ENCODE measurements around the gene COL4A2.

COL4A2 gene

DNA sequence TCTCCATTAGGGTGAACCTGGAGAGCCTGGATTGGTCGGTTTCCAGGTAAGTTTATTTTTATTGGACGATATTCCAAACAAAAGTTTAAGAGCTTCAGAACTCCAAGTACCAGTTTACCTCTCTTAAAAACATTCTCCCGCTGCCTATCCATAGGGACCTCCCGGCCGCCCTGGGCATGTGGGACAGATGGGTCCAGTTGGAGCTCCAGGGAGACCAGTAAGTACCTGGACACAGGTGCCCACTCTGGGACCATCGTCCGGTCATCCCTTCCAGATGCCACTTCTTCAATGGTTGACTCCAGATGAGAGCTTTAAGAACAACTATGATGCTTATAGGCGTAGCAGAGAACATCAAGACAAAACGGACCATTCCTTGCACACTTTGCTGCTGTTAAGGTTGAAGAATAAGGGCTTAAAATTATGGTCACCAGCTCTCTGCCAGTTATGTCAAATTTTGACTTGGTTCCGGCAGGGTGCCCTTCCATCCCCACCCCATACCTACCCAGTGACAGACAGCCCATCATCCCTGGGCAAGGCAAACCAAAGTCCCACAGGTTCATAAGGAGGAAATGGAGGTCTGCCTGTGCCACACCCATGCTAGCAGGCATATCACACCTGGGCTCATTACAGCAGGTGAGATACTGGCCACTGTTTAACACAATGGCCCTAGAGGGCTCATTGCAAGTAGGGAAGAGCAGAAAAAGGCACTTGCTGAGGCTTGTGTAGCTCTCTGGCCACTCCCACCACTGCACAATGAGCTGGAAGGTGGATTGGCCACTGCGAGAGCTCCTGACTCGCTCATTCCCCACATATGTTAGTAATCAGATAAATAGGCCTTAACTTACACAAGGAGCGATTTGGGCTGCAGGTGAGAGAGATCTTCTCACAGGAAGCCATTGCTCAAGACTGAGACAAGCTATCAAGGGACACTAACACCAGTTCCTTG lies 123.6 kb downstream of the COL4A2 start:
- H3K4me2 ChIP-seq: no peak overlapping the region
- no peak for TF ChIP-seq Cebpa-rat (IDR thresholded peaks at IDR 0.05)
- H3K4me3 ChIP-seq: no peak overlapping the region
- no peak overlapping the region for H3K27ac ChIP-seq
- no peaks in the 10 kb centered on the region for H3K9me3 ChIP-seq (replicated peaks in 1 of 11)
- H3K9ac ChIP-seq: no peak overlapping the region
- peaks cover 0 to 28% (median 0%) of the 10 kb centered on the region in 11 experiments; a peak in 3 of 22 replicates for H4K20me1 ChIP-seq
- H3K27me3 ChIP-seq: peaks cover 0 to 69% (median 0%) of the 10 kb centered on the region in 11 experiments; a peak in 10 of 22 replicates
- H3K4me1 ChIP-seq: no peaks in the 10 kb centered on the region
- no peaks in the 10 kb centered on the region for H3K36me3 ChIP-seq

GRCh38 chr13:110431425-110432294 lies 124.6 kb downstream of the COL4A2 start:
- Histone ChIP-seq H3K4me3 (no peak overlapping the region), H3K9me3 (replicated peaks in 1 of 11) (no peaks in the 10 kb centered on the region), H3K27ac (no peak overlapping the region), H3K4me1 (no peaks in the 10 kb centered on the region), H3K27me3 (peaks cover 0 to 61% (median 0%) of the 10 kb centered on the region in 11 experiments; a peak in 9 of 22 replicates), H3K36me3 (no peaks in the 10 kb centered on the region), H3K4me2 (no peak overlapping the region), H3K9ac (no peak overlapping the region), H4K20me1 (peaks cover 0 to 24% (median 0%) of the 10 kb centered on the region in 11 experiments; a peak in 2 of 22 replicates)
- no peak for TF ChIP-seq Cebpa-rat (IDR thresholded peaks at IDR 0.05)

GRCh38 chr13:110432522-110432921 lies 125.4 kb downstream of the COL4A2 start:
- Histone ChIP-seq H3K27me3 (peaks cover 0 to 58% (median 0%) of the 10 kb centered on the region in 11 experiments; a peak in 9 of 22 replicates), H3K4me3 (no peak overlapping the region), H3K9me3 (replicated peaks in 1 of 11) (no peaks in the 10 kb centered on the region), H3K4me1 (no peaks in the 10 kb centered on the region), H3K9ac (no peak overlapping the region), H3K27ac (no peak overlapping the region), H4K20me1 (peaks cover 0 to 19% (median 0%) of the 10 kb centered on the region in 11 experiments; a peak in 2 of 22 replicates), H3K36me3 (no peaks in the 10 kb centered on the region), H3K4me2 (no peak overlapping the region)
- no peak for TF ChIP-seq Cebpa-rat (IDR thresholded peaks at IDR 0.05)

DNA sequence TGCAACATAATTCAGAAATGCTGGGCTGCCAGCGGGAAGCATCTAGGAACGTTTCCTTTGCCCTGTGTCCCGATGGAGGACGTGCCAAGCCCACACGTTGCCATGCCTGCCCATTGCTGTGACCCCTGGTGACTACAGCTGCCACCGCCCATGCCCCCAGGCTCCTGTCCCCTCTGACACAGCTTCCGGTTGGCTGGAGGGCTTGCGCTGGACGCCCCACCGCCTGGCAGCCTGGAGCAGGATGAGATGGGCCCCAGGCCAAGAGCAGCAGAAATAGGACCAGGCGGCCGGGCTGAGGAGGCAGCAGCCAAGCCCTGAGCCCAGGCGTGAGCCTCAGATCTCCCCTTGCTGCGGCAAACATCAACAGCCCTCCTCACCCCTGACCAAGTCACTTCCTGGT lies 125.9 kb downstream of the COL4A2 start:
- H3K27ac ChIP-seq: no peak overlapping the region
- H3K27me3 ChIP-seq: peaks cover 0 to 58% (median 0%) of the 10 kb centered on the region in 11 experiments; a peak in 8 of 22 replicates
- no peak for TF ChIP-seq Cebpa-rat (IDR thresholded peaks at IDR 0.05)
- no peaks in the 10 kb centered on the region for H3K4me1 ChIP-seq
- H3K9me3 ChIP-seq (replicated peaks in 1 of 11): peaks cover 0 to 2% (median 0%) of the 10 kb centered on the region in 11 experiments; a peak in 3 of 22 replicates
- no peak overlapping the region for H3K4me3 ChIP-seq
- H3K4me2 ChIP-seq: no peak overlapping the region
- H3K9ac ChIP-seq: no peak overlapping the region
- peaks cover 0 to 19% (median 0%) of the 10 kb centered on the region in 11 experiments; a peak in 2 of 22 replicates for H4K20me1 ChIP-seq
- H3K36me3 ChIP-seq: no peaks in the 10 kb centered on the region

- Histone ChIP-seq H3K4me2 (no peak overlapping the region), H4K20me1 (peaks cover 0 to 15% (median 0%) of the 10 kb centered on the region in 11 experiments; a peak in 1 of 22 replicates), H3K9me3 (replicated peaks in 1 of 11) (peaks cover 0 to 12% (median 0%) of the 10 kb centered on the region in 11 experiments; a peak in 5 of 22 replicates), H3K9ac (no peak overlapping the region), H3K27ac (no peak overlapping the region), H3K27me3 (peaks cover 0 to 44% (median 0%) of the 10 kb centered on the region in 11 experiments; a peak in 7 of 22 replicates), H3K36me3 (no peaks in the 10 kb centered on the region), H3K4me1 (no peaks in the 10 kb centered on the region), H3K4me3 (no peak overlapping the region)
- TF ChIP-seq Cebpa-rat (IDR thresholded peaks at IDR 0.05): no peak
These were observed 127.5 kb downstream of the COL4A2 start for GRCh38 chr13:110434629-110435028.

- Histone ChIP-seq H3K9me3 (replicated peaks in 1 of 11) (peaks cover 0 to 12% (median 0%) of the 10 kb centered on the region in 11 experiments; a peak in 5 of 22 replicates), H3K4me1 (no peaks in the 10 kb centered on the region), H3K9ac (no peak overlapping the region), H3K4me3 (no peak overlapping the region), H3K36me3 (no peaks in the 10 kb centered on the region), H4K20me1 (peaks cover 0 to 15% (median 0%) of the 10 kb centered on the region in 11 experiments; a peak in 1 of 22 replicates), H3K27me3 (peaks cover 0 to 42% (median 0%) of the 10 kb centered on the region in 11 experiments; a peak in 7 of 22 replicates), H3K4me2 (no peak overlapping the region), H3K27ac (no peak overlapping the region)
- TF ChIP-seq Cebpa-rat (IDR thresholded peaks at IDR 0.05): no peak
These were observed 128.2 kb downstream of the COL4A2 start for GRCh38 chr13:110435331-110435730.

- Histone ChIP-seq H3K27ac (no peak overlapping the region), H3K4me1 (no peaks in the 10 kb centered on the region), H3K9me3 (replicated peaks in 1 of 11) (peaks cover 0 to 12% (median 0%) of the 10 kb centered on the region in 11 experiments; a peak in 5 of 22 replicates), H3K9ac (no peak overlapping the region), H3K4me3 (no peak overlapping the region), H4K20me1 (peaks cover 0 to 14% (median 0%) of the 10 kb centered on the region in 11 experiments; a peak in 1 of 22 replicates), H3K27me3 (peaks cover 0 to 40% (median 0%) of the 10 kb centered on the region in 11 experiments; a peak in 7 of 22 replicates), H3K4me2 (no peak overlapping the region), H3K36me3 (no peaks in the 10 kb centered on the region)
- TF ChIP-seq Cebpa-rat (IDR thresholded peaks at IDR 0.05): no peak
These were observed 129.2 kb downstream of the COL4A2 start for GRCh38 chr13:110436276-110436675.

DNA sequence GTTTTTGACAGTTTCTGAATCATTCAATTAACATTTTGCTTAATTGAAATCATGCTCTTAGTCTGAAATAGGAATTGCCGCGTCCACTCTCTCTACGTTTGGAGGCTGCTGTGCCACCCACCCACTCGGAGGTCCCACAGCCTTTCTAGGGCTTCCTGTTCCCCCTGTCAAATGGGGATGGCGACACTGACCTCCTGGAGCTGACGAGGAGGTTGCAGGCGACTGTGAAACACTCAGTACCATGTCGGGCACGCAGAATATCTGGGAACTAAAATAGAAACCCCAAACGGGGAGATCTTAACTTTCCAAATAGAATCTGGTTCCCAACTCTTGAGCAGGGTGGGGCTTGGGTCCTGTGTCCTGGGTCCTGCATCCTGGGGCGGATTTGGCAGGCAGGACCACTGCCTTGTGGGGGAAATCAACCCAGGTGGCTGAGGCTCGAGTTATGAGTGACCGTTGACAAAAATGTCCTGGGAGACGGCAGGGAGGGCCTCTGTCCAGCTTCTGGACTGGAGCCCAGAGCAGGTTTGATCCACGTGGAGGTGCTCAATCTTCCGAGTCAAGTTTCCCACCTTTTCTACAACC lies 129.8 kb downstream of the COL4A2 start:
- Histone ChIP-seq H3K9ac (no peak overlapping the region), H3K4me1 (no peaks in the 10 kb centered on the region), H3K36me3 (no peaks in the 10 kb centered on the region), H3K4me3 (no peak overlapping the region), H3K27me3 (peaks cover 0 to 36% (median 0%) of the 10 kb centered on the region in 11 experiments; a peak in 5 of 22 replicates), H3K9me3 (replicated peaks in 1 of 11) (peaks cover 0 to 12% (median 0%) of the 10 kb centered on the region in 11 experiments; a peak in 5 of 22 replicates), H3K27ac (no peak overlapping the region), H4K20me1 (peaks cover 0 to 8% (median 0%) of the 10 kb centered on the region in 11 experiments; a peak in 1 of 22 replicates), H3K4me2 (no peak overlapping the region)
- no peak for TF ChIP-seq Cebpa-rat (IDR thresholded peaks at IDR 0.05)
